SJCRH30 (cell line): ENCODE results near the gene HMX1. TPM values are rescaled to one million over a fixed set of nuclear protein-coding genes. Genes with fewer than 3 reads are reported as not detected.

Source experiments
- DNase-seq, 2 experiments: peaks; one replicate each; pipeline ENCODE4 v3.0.0-alpha.2; 2015 to 2020
- H3K27ac ChIP-seq: fragments of 250-450 bp; sonication (Bioruptor Pico); 2 replicates; pipeline ENCODE4 v1.5.1; 2020; ENCODE audit warnings: mild to moderate bottlenecking, moderate library complexity
- H3K27me3 ChIP-seq: fragments of 250-450 bp; sonication (Bioruptor Pico); 2 replicates; pipeline ENCODE4 v1.5.1; 2020; ENCODE audit warnings: mild to moderate bottlenecking, moderate library complexity
- H3K36me3 ChIP-seq: fragments of 250-450 bp; sonication (Bioruptor Pico); 2 replicates; pipeline ENCODE4 v1.5.1; 2020; ENCODE audit warnings: mild to moderate bottlenecking, moderate library complexity
- H3K4me1 ChIP-seq: fragments of 250-450 bp; sonication (Bioruptor Pico); 2 replicates; pipeline ENCODE4 v1.5.1; 2020; ENCODE audit warnings: mild to moderate bottlenecking, moderate library complexity
- H3K4me3 ChIP-seq: fragments of 250-450 bp; sonication (Bioruptor Pico); 2 replicates; pipeline ENCODE4 v1.5.1; 2020; ENCODE audit warnings: mild to moderate bottlenecking, moderate library complexity
- H3K9me3 ChIP-seq: fragments of 250-450 bp; sonication (Bioruptor Pico); replicated peaks from 2 replicates; pipeline ENCODE4 v1.5.1; 2020; ENCODE audit warnings: mild to moderate bottlenecking, moderate library complexity
- total RNA-seq: library from RNA; depleted of rRNA; stranded (reverse); fragments of >200 nt; shearing (Covaris generic); gene quantifications from 2 replicates; pipeline ENCODE4 v1.2.3, GENCODE V29; 2014

HMX1 gene
- total RNA-seq, 1 experiment from 2014 or later = not detected

DNA sequence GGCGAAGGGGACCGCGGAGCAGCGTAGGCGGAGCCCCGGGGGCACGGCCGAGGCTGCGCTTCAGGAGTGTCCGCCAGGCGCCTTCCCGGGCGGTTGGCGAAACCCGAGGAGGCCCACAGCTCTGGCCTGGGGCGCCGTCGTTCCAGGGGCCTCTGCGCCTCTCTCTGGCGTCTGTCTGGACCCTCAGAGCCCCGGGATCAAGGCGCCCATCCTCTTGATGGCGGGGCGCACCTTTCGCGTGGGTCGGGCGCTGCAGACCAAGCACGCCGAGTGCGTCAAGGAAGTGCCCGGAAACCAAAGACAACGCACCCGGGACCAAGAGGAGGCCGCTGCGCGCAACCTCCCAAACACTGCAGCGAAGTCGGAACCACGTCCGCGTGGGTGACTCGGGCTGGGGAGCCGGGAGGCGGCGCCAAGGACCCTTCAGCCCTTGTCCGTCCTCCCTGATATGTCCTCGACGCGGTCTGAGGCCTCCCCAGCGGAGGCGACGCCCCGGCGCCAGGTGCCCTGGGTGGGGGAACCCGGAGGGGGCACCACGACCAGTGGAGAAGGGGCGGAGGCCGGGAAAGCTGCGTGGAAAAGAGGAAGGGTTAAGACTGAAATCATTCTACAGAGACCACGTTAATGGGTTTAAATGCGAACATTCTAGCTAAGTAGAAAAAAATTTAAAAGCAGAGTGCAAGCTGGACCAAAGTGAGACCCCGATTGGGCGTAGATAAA lies 9.9 kb downstream of the HMX1 start:
- Histone ChIP-seq H3K27me3 (peaks cover 16% of the 10 kb centered on the region), H3K4me1 (no peaks in the 10 kb centered on the region), H3K9me3 (no peaks in the 10 kb centered on the region; the same call in 1 of the 2 replicates), H3K4me3 (no peak overlapping the region), H3K27ac (no peak overlapping the region), H3K36me3 (no peaks in the 10 kb centered on the region)
- no peak for DNase-seq

- no peak overlapping the region for H3K4me3 ChIP-seq
- H3K9me3 ChIP-seq = no peaks in the 10 kb centered on the region; the same call in 1 of the 2 replicates
- H3K36me3 ChIP-seq = no peaks in the 10 kb centered on the region
- H3K27ac ChIP-seq = no peak overlapping the region
- no peak for DNase-seq
- no peaks in the 10 kb centered on the region for H3K4me1 ChIP-seq
- peaks cover 15% of the 10 kb centered on the region for H3K27me3 ChIP-seq
Measured at GRCh38 chr4:8860892-8861575, 10.6 kb downstream of the HMX1 start.

GRCh38 chr4:8860096-8860891 lies 11.3 kb downstream of the HMX1 start:
- no peak overlapping the region for H3K27ac ChIP-seq
- H3K4me3 ChIP-seq = no peak overlapping the region
- H3K9me3 ChIP-seq = no peaks in the 10 kb centered on the region; the same call in 1 of the 2 replicates
- H3K36me3 ChIP-seq = no peaks in the 10 kb centered on the region
- no peaks in the 10 kb centered on the region for H3K4me1 ChIP-seq
- DNase-seq = no peak
- peaks cover 18% of the 10 kb centered on the region for H3K27me3 ChIP-seq

DNA sequence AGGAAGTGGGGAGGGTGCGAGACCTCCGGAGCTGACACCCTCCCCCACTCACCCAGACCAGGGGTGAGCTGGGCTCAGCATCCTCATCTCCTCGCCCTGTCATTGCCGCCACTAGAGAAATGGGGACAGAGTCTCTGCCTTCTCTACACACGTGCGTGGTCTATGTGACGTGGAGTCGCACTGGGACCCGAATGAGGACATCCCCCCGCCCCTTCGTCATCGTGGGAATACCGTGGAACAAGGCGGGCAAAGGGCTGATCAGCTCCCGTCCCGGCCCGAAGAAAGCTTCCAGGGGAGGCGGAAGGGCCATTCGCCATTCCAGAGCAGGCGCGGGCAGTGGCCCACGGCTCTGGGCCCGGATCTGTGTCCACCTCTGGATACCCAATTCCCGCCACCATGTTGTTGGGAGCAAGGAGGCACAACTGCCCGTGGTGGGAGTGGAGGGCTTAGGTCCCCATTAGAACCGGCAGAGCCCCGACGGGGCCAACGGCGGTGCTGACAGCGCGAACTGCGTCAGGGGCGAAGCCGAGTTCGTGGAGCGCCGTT lies 12.0 kb downstream of the HMX1 start:
- no peak for DNase-seq
- peaks cover 22% of the 10 kb centered on the region for H3K27me3 ChIP-seq
- H3K4me1 ChIP-seq = no peaks in the 10 kb centered on the region
- H3K9me3 ChIP-seq = no peaks in the 10 kb centered on the region; the same call in 1 of the 2 replicates
- no peak overlapping the region for H3K27ac ChIP-seq
- no peaks in the 10 kb centered on the region for H3K36me3 ChIP-seq
- H3K4me3 ChIP-seq = no peak overlapping the region

- no peak overlapping the region for H3K4me3 ChIP-seq
- no peaks in the 10 kb centered on the region; the same call in 1 of the 2 replicates for H3K9me3 ChIP-seq
- no peaks in the 10 kb centered on the region for H3K4me1 ChIP-seq
- no peak for DNase-seq
- H3K36me3 ChIP-seq = no peaks in the 10 kb centered on the region
- H3K27ac ChIP-seq = no peak overlapping the region
- peaks cover 31% of the 10 kb centered on the region for H3K27me3 ChIP-seq
Measured at GRCh38 chr4:8858701-8859210, 12.9 kb downstream of the HMX1 start.

DNA sequence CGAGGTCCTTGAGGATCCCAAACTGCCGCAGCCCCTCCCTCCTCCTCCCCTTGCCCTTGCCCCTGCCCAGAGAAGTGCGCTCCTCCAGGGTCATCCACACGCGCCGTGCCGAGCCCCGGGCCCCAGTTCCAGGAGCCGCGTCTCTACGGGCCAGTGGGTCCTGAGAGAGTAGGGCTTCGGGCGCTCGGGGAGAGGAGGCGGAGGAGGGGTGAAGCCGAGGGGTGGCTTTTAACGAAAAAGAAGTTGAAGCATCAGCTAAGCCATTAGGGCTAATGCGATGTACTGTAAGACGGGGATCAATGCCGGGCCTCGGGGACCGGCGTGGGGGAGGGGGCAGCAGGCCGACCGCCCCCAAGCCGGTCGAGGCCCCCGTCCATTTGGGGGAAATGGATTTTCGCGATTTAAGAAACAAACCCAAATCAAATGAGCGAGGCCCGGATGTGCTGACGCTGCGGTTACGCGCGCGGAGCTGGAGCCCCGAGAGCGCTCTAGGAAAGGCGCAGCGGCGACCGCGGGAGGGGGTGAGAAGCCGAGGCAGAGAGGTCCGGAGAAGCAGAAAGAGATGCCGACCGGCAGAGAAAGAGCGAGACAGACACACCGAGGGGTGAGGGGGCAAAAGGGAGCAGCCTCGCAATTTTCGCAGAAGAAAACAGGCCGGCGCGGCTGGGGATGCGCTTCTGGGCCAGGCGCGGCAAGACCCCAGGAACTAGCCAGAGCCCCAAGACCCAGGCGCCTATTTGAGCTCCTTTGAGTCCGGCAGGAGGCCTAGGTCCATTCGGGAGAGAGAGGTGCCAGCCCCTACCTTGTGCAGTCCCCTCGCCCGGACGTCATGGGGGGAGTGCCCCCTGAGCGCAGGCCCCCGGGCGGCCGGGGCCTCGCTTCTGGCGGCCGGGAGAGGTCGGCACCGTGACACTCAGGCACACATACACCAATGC lies 13.6 kb downstream of the HMX1 start:
- H3K9me3 ChIP-seq = no peaks in the 10 kb centered on the region; the same call in 1 of the 2 replicates
- no peak overlapping the region for H3K27ac ChIP-seq
- no peaks in the 10 kb centered on the region for H3K4me1 ChIP-seq
- H3K27me3 ChIP-seq = peaks cover 37% of the 10 kb centered on the region
- DNase-seq = no peak
- H3K36me3 ChIP-seq = no peaks in the 10 kb centered on the region
- no peak overlapping the region for H3K4me3 ChIP-seq

DNA sequence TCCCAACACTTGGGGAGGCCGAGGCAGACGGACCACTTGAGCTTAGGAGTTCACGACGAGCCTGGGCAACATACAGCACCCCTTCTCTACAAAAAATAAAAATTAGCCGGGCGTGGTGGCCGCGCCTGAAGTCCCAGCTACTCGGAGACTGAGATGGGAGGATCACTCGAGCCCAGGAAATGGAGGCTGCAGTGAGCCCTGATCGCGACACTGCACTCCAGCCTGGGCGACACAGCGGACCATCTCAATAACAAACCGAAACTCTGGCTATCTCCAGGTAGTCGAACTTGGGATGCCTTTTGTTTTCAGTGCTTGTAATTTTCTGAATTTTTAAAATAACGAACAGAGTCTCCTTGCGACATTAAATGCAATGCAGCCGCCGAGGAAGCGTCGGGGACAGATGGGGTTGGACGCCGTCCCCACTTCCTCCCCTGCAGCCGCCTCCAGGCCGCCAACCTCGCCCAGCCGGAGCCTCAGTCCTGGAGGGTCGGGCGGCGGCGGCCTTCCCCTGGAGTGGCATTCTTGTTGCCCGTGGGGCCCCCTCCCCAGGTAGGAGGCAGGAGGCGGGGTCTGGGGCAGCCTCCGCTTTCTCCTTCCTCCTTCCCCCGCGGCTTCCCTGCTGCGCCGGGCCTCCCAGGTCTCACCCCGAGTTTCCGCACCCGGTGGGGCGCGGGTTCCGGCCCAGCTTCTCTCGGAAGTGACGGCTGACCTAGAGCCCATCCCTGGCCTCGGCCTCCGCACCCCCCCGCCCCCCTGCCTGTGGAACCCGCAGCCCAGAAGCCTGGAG lies 14.6 kb downstream of the HMX1 start:
- no peaks in the 10 kb centered on the region for H3K4me1 ChIP-seq
- DNase-seq = no peak
- H3K36me3 ChIP-seq = no peaks in the 10 kb centered on the region
- no peak overlapping the region for H3K4me3 ChIP-seq
- H3K27me3 ChIP-seq = peaks cover 44% of the 10 kb centered on the region
- H3K27ac ChIP-seq = no peak overlapping the region
- H3K9me3 ChIP-seq = no peaks in the 10 kb centered on the region; the same call in 1 of the 2 replicates

DNA sequence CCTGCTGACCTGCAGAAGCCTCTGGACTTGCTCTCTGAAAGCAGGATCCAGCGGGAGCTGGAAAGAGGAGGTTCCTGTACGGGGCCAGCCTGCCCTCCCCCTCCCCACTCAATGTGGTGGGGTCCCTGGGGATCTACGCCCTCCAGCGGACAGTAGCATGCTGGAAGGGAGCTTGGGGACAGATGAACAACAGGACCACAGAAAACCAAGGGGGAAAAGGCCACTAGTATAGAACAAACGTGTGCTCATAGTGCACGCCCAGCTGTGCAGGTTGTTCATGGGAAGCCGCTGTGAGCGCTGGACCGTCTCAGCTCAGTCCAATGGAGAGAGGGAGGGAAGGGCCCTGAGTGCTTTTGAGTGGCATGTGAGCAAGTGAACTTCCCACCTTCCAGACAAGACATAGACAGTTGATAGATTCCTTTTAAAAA lies 15.8 kb downstream of the HMX1 start:
- no peak overlapping the region for H3K4me3 ChIP-seq
- H3K36me3 ChIP-seq = no peaks in the 10 kb centered on the region
- no peak for DNase-seq
- H3K9me3 ChIP-seq = no peaks in the 10 kb centered on the region; the same call in 1 of the 2 replicates
- H3K27ac ChIP-seq = no peak overlapping the region
- H3K4me1 ChIP-seq = no peaks in the 10 kb centered on the region
- H3K27me3 ChIP-seq = peaks cover 56% of the 10 kb centered on the region

DNA sequence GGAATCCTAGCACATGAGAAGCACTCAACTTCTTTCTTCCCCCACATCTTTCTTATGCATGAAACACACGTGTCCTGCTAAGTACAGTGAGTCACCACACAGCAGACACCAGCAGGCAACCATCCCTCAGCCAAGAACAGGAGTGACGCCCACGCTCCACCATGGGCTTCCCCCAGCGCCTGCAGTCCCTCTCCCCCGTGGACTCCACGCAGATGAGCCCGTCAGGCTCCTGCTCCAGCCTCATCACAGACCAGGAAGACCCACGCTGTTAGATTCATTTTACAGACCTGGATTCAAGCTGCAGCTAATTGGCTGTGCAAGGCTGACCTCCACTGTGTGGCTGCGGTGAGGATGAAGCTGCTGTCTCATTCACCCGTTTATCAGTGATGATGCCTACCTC lies 16.7 kb downstream of the HMX1 start:
- H3K27ac ChIP-seq = no peak overlapping the region
- H3K9me3 ChIP-seq = no peaks in the 10 kb centered on the region; the same call in 1 of the 2 replicates
- no peaks in the 10 kb centered on the region for H3K36me3 ChIP-seq
- H3K27me3 ChIP-seq = peaks cover 65% of the 10 kb centered on the region
- H3K4me3 ChIP-seq = no peak overlapping the region
- H3K4me1 ChIP-seq = no peaks in the 10 kb centered on the region
- DNase-seq = no peak

GRCh38 chr4:8854016-8854415 lies 17.6 kb downstream of the HMX1 start:
- H3K27ac ChIP-seq = no peak overlapping the region
- peaks cover 73% of the 10 kb centered on the region for H3K27me3 ChIP-seq
- H3K4me1 ChIP-seq = no peaks in the 10 kb centered on the region
- no peaks in the 10 kb centered on the region for H3K36me3 ChIP-seq
- H3K9me3 ChIP-seq = no peaks in the 10 kb centered on the region; the same call in 1 of the 2 replicates
- DNase-seq = no peak
- H3K4me3 ChIP-seq = no peak overlapping the region

GRCh38 chr4:8853249-8853648 lies 18.4 kb downstream of the HMX1 start:
- H3K36me3 ChIP-seq = no peaks in the 10 kb centered on the region
- H3K4me1 ChIP-seq = no peaks in the 10 kb centered on the region
- H3K27ac ChIP-seq = no peak overlapping the region
- H3K27me3 ChIP-seq = peaks cover 79% of the 10 kb centered on the region
- DNase-seq = no peak
- H3K9me3 ChIP-seq = no peaks in the 10 kb centered on the region
- no peak overlapping the region for H3K4me3 ChIP-seq

- Histone ChIP-seq H3K27me3 (peaks cover 87% of the 10 kb centered on the region), H3K4me1 (no peaks in the 10 kb centered on the region), H3K27ac (no peak overlapping the region), H3K4me3 (no peak overlapping the region), H3K9me3 (no peaks in the 10 kb centered on the region), H3K36me3 (no peaks in the 10 kb centered on the region)
- DNase-seq = no peak
Measured at GRCh38 chr4:8852118-8852704, 19.4 kb downstream of the HMX1 start.
